Measurements from ENCODE around the gene PACS2.

PACS2 gene

DNA sequence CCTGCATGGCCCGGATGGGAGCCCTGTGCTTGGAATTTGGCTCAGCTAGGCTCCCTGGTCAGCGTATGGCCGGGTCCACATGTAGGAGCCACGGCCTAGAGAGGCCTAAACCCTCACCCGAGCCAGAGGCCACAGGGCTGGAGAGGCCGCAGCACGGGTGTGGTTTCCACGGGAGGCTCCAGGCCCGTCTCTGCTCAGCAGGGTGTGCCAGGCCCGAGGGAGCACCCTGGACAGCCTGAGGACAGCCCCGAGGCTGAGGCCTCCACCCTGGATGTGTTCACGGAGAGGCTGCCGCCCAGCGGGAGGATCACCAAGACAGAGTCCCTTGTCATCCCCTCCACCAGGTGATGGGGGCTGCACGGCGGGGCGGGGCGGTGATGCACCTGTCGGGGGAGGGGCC lies 66.2 kb downstream of the PACS2 start:
- Histone ChIP-seq H4K8ac (ENCODE audit: low read length) (no peak overlapping the region), H3K79me1 (replicated peaks; ENCODE audit: low read length, poor library complexity, severe bottlenecking) (peaks cover 3% of the 10 kb centered on the region), H3K4me1 (ENCODE audit: control insufficient read depth, insufficient read depth, low read depth, low read length) (no peaks in the 10 kb centered on the region), H3K9ac (ENCODE audit: low read length) (no peak overlapping the region), H3K36me3 (ENCODE audit: control insufficient read depth in 1 of 2, insufficient read depth in 2 of 2, low read depth in 1 of 2, low read length in 2 of 2) (peaks cover 34 to 64% of the 10 kb centered on the region in 2 experiments), H3K14ac (ENCODE audit: low read length in 2 of 2) (no peak overlapping the region), H3K4me3 (ENCODE audit: insufficient read depth in 1 of 2, low read depth in 1 of 2, low read length in 2 of 2) (no peak overlapping the region), H3K18ac (ENCODE audit: low read depth in 1 of 2, low read length in 2 of 2) (no peak overlapping the region), H2BK15ac (ENCODE audit: low read depth, poor library complexity, severe bottlenecking) (no peak overlapping the region), H3K4ac (ENCODE audit: low read depth in 1 of 2, low read length in 2 of 2) (no peak overlapping the region), H2BK12ac (ENCODE audit: low read length in 2 of 2) (no peak overlapping the region), H2AFZ (ENCODE audit: low read depth, low read length) (no peak overlapping the region), H4K91ac (ENCODE audit: low read length) (no peak overlapping the region), H2BK120ac (ENCODE audit: low read depth, low read length) (no peak overlapping the region), H3K4me2 (ENCODE audit: low read length, poor library complexity, severe bottlenecking) (no peak overlapping the region), H2BK5ac (ENCODE audit: low read depth, low read length, poor library complexity, severe bottlenecking) (no peak overlapping the region), H3K27ac (ENCODE audit: low read length, poor library complexity, severe bottlenecking) (no peak overlapping the region), H2AK5ac (ENCODE audit: low read length, severe bottlenecking) (no peak overlapping the region), H3K27me3 (ENCODE audit: control insufficient read depth in 1 of 2, insufficient read depth in 1 of 2, low read length in 2 of 2) (no peaks in the 10 kb centered on the region), H3K23ac (ENCODE audit: low read length in 2 of 2) (no peak overlapping the region), H3K9me3 (ENCODE audit: control insufficient read depth, low read length) (no peaks in the 10 kb centered on the region)
- no peak for DNase-seq
- 95% methylated on average over 19 of the region's 19 CpGs for WGBS

DNA sequence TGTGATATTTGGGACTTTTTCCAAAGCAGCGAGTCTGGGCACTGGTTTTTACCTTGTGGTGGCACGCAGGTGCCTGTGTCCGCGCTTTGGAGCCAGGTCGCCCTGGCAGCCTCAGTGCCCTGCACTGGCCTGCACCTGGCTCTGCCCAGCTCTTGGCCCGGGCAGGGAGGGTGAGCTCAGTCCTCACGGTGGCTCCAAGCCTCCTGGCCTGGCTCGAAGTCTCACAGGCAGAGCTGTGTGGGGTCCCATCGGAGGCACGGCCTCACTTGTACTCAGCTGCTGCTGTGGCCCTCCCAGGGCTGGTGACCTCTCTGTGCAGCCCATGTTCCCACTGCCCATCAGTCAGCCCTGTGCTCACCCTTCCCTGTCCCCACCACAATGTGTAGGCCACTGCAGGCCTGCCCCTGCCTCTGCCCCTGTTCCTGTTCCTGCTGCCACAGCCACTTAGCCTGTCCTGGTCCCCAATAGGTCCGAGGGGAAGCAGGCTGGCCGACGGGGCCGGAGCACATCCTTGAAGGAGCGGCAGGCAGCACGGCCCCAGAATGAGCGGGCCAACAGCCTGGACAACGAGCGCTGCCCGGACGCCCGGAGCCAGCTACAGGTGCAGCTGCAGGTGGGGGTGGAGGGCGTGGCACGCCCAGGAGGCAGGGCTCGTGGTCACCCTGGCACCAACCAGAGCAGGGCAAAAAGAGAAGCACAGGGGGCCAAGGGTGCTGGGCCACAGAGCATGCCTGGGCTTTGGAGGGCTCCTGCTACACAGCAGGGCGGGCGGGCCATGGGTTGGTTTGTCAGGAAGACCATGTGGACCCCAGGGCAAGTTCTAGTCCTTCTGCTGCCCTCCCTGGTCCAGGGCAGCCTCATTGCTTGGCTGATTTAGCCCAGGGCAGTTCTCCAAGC lies 67.1 kb downstream of the PACS2 start:
- Histone ChIP-seq H2BK12ac (ENCODE audit: low read length in 2 of 2) (no peak overlapping the region), H2BK120ac (ENCODE audit: low read depth, low read length) (no peak overlapping the region), H3K9ac (ENCODE audit: low read length) (no peak overlapping the region), H3K9me3 (ENCODE audit: control insufficient read depth, low read length) (no peaks in the 10 kb centered on the region), H4K8ac (ENCODE audit: low read length) (no peak overlapping the region), H4K91ac (ENCODE audit: low read length) (peak overlapping the region; percentile 40), H3K79me1 (replicated peaks; ENCODE audit: low read length, poor library complexity, severe bottlenecking) (peaks cover 3% of the 10 kb centered on the region), H3K14ac (ENCODE audit: low read length in 2 of 2) (no peak overlapping the region), H2AK5ac (ENCODE audit: low read length, severe bottlenecking) (no peak overlapping the region), H3K18ac (ENCODE audit: low read depth in 1 of 2, low read length in 2 of 2) (no peak overlapping the region), H3K4me3 (ENCODE audit: insufficient read depth in 1 of 2, low read depth in 1 of 2, low read length in 2 of 2) (no peak overlapping the region), H3K4me2 (ENCODE audit: low read length, poor library complexity, severe bottlenecking) (no peak overlapping the region), H3K4ac (ENCODE audit: low read depth in 1 of 2, low read length in 2 of 2) (no peak overlapping the region), H3K23ac (ENCODE audit: low read length in 2 of 2) (no peak overlapping the region), H3K4me1 (ENCODE audit: control insufficient read depth, insufficient read depth, low read depth, low read length) (no peaks in the 10 kb centered on the region), H2BK5ac (ENCODE audit: low read depth, low read length, poor library complexity, severe bottlenecking) (no peak overlapping the region), H3K27me3 (ENCODE audit: control insufficient read depth in 1 of 2, insufficient read depth in 1 of 2, low read length in 2 of 2) (no peaks in the 10 kb centered on the region), H2AFZ (ENCODE audit: low read depth, low read length) (no peak overlapping the region), H2BK15ac (ENCODE audit: low read depth, poor library complexity, severe bottlenecking) (no peak overlapping the region), H3K36me3 (ENCODE audit: control insufficient read depth in 1 of 2, insufficient read depth in 2 of 2, low read depth in 1 of 2, low read length in 2 of 2) (peaks cover 36 to 73% of the 10 kb centered on the region in 2 experiments), H3K27ac (ENCODE audit: low read length, poor library complexity, severe bottlenecking) (no peak overlapping the region)
- DNase-seq, result no peak
- WGBS, result 92% methylated on average over 27 of the region's 27 CpGs

DNA sequence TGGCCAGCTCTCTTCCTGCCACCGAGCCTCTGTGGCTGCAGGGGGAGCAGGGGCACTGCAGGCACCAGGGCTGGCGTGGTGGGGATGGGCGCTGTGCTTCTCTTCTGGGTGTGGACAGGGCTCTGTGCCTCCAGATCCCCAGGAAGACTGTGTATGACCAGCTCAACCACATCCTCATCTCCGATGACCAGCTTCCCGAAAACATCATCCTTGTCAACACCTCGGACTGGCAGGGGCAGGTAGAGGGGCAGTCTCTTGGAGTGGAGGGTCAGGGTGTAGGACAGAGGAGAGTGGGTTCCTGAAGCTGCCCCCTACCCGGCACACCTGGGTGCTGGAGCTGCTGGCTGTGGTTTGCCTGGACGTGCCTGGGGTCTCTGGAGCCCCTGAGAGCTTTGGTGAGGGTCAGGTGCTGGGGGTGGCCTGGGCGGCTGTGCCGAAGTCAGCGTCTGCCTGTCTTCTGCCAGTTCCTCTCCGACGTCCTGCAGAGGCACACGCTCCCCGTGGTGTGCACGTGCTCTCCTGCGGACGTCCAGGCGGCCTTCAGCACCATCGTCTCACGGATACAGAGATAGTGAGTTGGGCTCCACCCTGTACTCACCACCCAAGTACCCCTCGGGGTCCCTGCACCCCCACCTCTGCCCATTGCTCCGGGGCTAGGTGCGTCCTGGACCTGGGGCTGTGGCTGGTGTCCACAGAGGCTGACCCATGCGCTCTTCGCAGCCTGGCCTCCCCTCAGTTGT lies 68.0 kb downstream of the PACS2 start:
- Histone ChIP-seq H3K23ac (ENCODE audit: low read length in 2 of 2) (no peak overlapping the region), H3K18ac (ENCODE audit: low read depth in 1 of 2, low read length in 2 of 2) (no peak overlapping the region), H3K27ac (ENCODE audit: low read length, poor library complexity, severe bottlenecking) (no peak overlapping the region), H4K8ac (ENCODE audit: low read length) (no peak overlapping the region), H3K4me2 (ENCODE audit: low read length, poor library complexity, severe bottlenecking) (no peak overlapping the region), H2AFZ (ENCODE audit: low read depth, low read length) (no peak overlapping the region), H3K36me3 (ENCODE audit: control insufficient read depth in 1 of 2, insufficient read depth in 2 of 2, low read depth in 1 of 2, low read length in 2 of 2) (peaks cover 40 to 81% of the 10 kb centered on the region in 2 experiments), H3K4ac (ENCODE audit: low read depth in 1 of 2, low read length in 2 of 2) (no peak overlapping the region), H3K4me1 (ENCODE audit: control insufficient read depth, insufficient read depth, low read depth, low read length) (no peaks in the 10 kb centered on the region), H2BK15ac (ENCODE audit: low read depth, poor library complexity, severe bottlenecking) (no peak overlapping the region), H2BK12ac (ENCODE audit: low read length in 2 of 2) (no peak overlapping the region), H3K79me1 (replicated peaks; ENCODE audit: low read length, poor library complexity, severe bottlenecking) (peaks cover 3% of the 10 kb centered on the region), H3K4me3 (ENCODE audit: insufficient read depth in 1 of 2, low read depth in 1 of 2, low read length in 2 of 2) (no peak overlapping the region), H3K9ac (ENCODE audit: low read length) (no peak overlapping the region), H2AK5ac (ENCODE audit: low read length, severe bottlenecking) (no peak overlapping the region), H2BK120ac (ENCODE audit: low read depth, low read length) (no peak overlapping the region), H2BK5ac (ENCODE audit: low read depth, low read length, poor library complexity, severe bottlenecking) (no peak overlapping the region), H3K27me3 (ENCODE audit: control insufficient read depth in 1 of 2, insufficient read depth in 1 of 2, low read length in 2 of 2) (no peaks in the 10 kb centered on the region), H4K91ac (ENCODE audit: low read length) (no peak overlapping the region), H3K14ac (ENCODE audit: low read length in 2 of 2) (no peak overlapping the region), H3K9me3 (ENCODE audit: control insufficient read depth, low read length) (no peaks in the 10 kb centered on the region)
- no peak for DNase-seq
- WGBS, result 94% methylated on average over 22 of the region's 26 CpGs

DNA sequence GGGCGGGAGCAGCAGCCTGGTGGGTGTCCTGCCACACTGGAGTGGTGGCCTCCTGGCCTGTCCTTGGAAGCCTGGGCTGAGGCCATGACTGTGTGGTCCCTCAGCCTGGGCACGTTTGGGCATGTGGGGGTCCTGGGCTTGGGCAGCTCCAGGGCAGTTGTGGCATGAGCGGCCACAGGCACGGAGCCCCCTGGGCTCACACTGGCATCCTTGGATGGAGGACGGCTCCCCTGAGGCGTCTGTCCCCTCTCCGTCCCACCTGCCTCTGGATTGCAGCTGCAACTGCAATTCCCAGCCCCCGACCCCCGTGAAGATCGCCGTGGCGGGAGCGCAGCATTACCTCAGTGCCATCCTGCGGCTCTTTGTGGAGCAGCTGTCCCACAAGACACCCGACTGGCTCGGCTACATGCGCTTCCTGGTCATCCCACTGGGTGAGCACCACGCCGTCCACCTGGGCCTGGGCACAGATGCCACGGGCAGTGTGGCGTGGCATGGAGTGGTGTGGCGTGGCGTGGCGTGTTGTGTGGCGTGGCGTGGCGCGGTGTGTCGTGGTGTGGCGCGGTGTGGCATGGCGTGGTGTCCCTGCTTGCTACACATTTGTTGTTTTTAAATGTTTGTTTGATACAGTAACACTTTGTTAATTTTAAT lies 68.7 kb downstream of the PACS2 start:
- H2BK12ac ChIP-seq (ENCODE audit: low read length in 2 of 2), result no peak overlapping the region
- H3K23ac ChIP-seq (ENCODE audit: low read length in 2 of 2), result no peak overlapping the region
- no peak overlapping the region for H3K18ac ChIP-seq (ENCODE audit: low read depth in 1 of 2, low read length in 2 of 2)
- no peak overlapping the region for H4K91ac ChIP-seq (ENCODE audit: low read length)
- H2BK120ac ChIP-seq (ENCODE audit: low read depth, low read length), result no peak overlapping the region
- H3K9me3 ChIP-seq (ENCODE audit: control insufficient read depth, low read length), result no peaks in the 10 kb centered on the region
- H3K9ac ChIP-seq (ENCODE audit: low read length), result no peak overlapping the region
- H2AK5ac ChIP-seq (ENCODE audit: low read length, severe bottlenecking), result no peak overlapping the region
- no peak overlapping the region for H2BK15ac ChIP-seq (ENCODE audit: low read depth, poor library complexity, severe bottlenecking)
- no peak overlapping the region for H3K27ac ChIP-seq (ENCODE audit: low read length, poor library complexity, severe bottlenecking)
- H2AFZ ChIP-seq (ENCODE audit: low read depth, low read length), result no peak overlapping the region
- peaks cover 3% of the 10 kb centered on the region for H3K79me1 ChIP-seq (replicated peaks; ENCODE audit: low read length, poor library complexity, severe bottlenecking)
- no peak overlapping the region for H2BK5ac ChIP-seq (ENCODE audit: low read depth, low read length, poor library complexity, severe bottlenecking)
- no peak overlapping the region for H4K8ac ChIP-seq (ENCODE audit: low read length)
- DNase-seq, result no peak
- no peak overlapping the region for H3K4me3 ChIP-seq (ENCODE audit: insufficient read depth in 1 of 2, low read depth in 1 of 2, low read length in 2 of 2)
- no peak overlapping the region for H3K4me2 ChIP-seq (ENCODE audit: low read length, poor library complexity, severe bottlenecking)
- H3K36me3 ChIP-seq (ENCODE audit: control insufficient read depth in 1 of 2, insufficient read depth in 2 of 2, low read depth in 1 of 2, low read length in 2 of 2), result peaks cover 44 to 88% of the 10 kb centered on the region in 2 experiments
- no peaks in the 10 kb centered on the region for H3K4me1 ChIP-seq (ENCODE audit: control insufficient read depth, insufficient read depth, low read depth, low read length)
- WGBS, result 99% methylated on average over 28 of the region's 32 CpGs
- no peaks in the 10 kb centered on the region for H3K27me3 ChIP-seq (ENCODE audit: control insufficient read depth in 1 of 2, insufficient read depth in 1 of 2, low read length in 2 of 2)
- no peak overlapping the region for H3K14ac ChIP-seq (ENCODE audit: low read length in 2 of 2)
- no peak overlapping the region for H3K4ac ChIP-seq (ENCODE audit: low read depth in 1 of 2, low read length in 2 of 2)

All from mesenchymal stem cell (in vitro differentiated cells and primary cell).